UCSD-AML1 (cell line): ENCODE results near the gene BUB1B.

ENCODE experiments used
- DNase-seq: peaks from one replicate; lab custom pipeline; 2025; ENCODE audit not compliant: unreplicated experiment; lab: John Stamatoyannopoulos, UW

BUB1B gene

DNA sequence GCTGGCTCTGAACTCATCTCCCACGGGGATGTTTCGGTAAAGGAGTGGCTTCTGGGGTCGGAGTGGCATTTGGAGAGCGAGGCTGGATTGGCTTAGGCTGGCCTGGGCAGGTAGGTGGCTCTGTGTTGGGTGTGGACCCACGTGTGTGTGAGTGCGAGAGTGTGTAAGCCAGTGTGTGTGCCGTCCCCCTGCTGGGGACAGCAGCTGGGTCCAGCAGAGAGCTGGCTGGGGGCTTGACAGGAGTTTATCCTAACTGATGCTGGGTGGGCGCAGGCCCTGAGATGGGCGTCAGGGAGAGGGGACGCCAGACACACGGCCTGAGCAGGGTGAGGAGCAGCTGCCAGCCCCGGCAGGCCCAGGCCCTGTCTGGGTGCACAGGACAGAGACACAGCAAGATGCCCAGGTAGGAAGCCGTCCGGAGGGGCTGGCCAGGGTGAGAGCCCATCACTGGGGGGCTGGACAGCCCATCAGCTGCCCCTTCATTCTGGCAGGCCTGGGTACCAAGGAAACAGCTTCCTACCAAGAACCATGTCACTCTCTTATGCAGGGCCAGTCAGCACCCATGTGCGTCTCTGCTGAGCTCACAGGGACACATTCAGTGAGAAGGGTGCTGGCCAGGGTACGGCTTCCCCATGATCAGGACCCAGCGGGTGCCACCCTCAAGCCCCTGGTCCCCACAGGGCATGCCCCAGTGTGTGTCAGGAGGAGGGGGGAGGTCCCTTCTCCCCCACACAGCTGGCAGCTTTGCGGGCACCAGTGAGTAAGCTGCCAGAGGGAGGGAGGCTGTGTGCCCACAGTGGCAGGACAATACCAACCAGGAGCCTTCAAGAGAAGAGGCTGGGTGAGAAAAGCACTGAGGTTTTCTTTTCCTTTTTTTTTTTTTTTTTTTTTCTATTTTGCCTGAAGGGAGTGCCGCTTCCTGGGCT is 79.1 kb downstream of the BUB1B start:
- no peak for DNase-seq

- no peak for DNase-seq
Observed at GRCh38 chr15:40240619-40241221, 79.9 kb downstream of the BUB1B start.

DNA sequence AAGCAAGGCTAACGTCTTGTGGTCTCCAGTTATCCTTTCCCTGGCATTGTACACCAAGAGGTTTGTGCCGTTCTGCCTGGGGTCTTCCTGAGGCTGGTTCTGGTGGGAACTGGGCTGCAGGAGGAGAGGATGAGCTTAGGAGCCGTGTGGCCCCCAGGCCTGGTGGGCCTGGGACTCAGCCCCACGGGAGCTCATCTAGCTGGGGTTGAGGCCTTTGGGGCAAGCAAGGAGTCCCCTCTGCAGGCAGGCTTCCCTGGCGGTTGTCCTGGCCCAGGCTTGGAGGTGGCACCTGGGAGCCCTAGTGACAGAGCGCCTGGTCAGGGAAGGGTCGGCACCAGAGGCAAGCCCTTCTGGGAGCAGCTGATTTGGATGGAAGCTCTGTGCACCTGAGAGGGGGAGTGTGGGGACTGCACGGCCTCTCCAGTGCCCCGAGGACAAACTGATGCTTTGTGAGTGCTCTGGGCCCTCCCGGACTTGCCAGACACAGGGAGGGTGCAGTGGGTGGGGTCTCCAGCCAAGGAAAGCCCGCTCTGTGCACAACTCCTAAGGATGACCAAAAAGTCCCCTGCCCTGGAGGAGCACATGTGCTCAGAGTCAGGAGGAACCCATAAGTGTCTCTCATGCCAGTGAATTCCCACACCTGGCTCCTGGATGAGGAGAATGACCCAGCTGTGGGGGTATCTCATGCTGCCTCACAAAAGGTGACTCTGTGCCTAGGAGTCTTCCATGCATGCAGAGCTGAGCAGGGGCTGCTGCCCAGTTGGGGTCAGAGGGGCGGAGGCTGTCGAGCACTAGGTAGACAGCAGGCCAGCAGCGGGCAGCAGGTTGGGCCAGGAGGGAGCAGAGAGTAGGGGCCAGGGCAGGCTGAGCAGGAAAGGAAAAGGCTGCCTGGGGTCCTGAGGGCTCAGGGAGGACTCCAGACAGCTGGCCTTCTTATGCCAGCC is 80.7 kb downstream of the BUB1B start:
- no peak for DNase-seq

GRCh38 chr15:40242213-40242599 is 81.3 kb downstream of the BUB1B start:
- no peak for DNase-seq

DNA sequence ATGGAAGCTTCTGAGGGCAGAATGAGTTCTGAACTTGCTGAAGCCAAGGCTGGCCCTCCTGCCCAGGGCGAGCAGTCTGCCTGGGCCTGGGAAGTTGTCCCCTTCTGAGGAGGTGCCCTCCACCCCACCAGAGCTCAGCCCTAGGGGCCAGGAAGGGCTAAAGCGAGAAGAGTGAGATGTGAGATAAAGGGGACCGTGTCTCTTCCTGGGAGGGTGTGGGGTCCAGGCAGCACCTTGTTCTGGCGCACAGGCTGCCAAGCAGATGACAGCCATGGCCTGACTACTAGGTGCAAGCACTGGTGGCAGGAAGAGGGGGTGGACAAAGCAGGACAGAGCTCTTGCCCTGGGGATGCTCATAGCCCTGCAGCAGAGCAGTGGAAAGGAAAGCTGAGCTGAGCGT is 81.7 kb downstream of the BUB1B start:
- no peak for DNase-seq

DNA sequence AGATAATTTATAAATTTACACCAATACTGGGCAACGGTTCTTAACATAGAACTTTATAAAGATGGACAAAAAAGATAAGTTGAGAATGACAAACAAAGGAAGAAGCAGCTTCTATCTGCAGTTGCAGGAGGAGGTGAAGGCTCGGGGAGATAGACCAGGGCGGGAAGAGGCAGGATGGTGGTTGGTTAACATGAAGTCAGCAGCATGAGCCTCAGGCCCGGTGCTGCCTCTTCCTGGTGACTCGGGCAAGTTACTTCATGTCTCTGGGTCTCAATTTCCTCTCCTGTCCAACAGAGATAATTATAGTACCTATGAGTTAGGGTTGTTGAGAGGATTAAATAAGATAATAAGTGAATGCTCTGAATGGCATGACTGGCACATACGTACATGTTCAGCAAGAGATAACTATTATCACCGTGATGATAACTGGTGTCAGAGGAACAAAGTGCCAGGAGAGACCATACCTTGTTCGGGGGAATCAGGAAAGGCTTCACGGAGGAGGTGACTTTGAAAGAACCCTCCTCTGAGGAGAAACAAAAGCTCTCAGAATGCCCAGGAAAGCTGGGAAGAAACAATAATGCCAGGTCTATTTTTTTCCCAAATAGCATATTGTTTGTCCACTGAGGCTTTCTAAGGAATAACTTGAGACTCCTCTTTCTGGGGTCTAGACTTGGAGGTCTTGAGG is 82.4 kb downstream of the BUB1B start:
- DNase-seq, result no peak

DNA sequence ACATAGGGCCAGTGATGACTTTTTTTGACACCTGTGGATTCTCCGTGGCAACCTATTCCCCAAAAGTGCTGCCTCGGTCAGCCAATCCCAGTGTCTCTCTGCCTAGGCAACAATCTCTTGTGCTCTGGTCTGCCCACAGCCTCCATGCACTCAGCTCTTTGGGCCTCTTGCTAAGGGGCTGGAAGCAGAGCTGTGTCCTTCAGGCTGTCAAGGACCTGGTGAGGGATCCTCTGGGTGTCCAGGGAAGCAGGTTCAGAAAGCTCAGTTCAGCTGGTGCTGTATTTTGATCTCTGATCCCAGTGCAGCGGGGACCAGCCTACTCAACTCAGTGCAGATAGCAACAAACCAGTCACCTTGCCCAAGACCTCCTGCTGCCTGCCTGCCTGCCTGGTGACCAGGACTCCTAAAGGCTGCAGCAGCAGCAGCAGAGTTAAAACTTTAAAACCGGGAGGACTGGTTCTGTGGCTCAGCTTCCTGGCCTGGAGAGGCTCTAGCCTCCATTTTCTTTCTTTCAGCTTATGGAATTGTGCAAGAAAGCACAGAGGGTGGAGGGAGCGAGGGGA is 84.2 kb downstream of the BUB1B start:
- DNase-seq, result no peak

DNA sequence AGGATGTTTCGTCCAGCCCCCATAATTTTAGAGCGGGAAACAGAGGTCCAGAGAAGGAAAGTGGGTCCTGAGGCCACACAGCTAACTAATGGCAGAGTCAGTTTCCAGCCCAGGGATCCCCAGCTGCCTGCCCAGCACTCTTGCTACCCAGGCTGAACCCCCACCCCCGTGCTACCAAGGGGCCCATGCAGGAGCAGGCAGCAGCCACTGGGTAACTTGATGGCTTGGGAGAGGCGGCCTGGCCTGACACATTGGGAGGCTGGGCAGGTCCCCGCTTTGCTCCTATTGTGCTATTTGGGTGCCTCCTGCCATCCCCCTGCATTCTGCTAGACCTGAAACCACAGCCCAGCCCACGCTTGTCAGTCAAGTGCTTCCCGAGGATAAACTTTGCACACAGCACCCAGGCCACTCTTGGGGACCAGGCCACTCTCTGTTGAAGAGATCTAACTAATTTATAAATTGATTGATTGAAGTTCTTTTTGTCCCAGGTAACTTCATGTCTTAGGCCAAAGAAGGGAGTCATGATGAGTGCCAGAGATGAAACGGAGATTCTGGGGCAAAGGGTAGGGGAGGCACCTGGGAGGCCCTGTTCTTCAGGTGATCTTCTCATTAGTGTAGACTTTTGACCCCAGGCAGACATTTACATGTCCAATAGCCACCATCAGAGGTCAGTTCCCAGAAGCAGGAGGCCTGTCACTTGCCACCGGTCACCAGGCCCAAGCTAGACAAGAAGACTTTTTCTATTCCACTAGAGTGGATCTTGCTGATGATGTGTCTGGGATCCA is 85.0 kb downstream of the BUB1B start:
- peak; percentile 49 for DNase-seq

- no peak for DNase-seq
Observed at GRCh38 chr15:40246496-40247280, 85.8 kb downstream of the BUB1B start.

DNA sequence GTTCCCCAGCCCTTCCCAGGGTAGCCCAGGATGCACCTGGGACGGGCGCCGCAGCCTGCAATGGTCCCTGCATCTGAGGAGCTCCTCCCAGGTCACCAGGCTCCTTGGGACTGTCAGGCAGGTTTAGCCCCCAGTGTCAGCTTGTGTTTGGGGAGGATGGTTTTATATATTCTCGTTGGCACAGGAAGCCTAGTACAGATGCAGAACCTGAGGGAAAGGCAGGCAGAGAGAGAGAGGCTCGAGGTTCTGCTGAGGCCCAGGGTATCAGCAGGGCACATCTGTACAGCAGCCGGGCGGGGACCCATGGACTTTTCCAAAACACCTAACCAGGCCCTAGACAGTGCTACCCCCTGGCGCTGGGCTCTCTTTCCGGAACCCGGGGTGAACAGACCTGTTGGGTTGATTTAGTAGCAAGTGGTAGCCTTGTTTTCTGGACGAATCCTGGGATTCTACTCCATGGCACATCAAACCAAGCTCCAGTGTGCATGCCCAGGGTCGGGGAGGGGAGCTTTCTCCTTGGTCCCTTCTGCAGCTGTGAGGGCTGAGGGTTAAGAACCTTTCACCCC is 86.6 kb downstream of the BUB1B start:
- no peak for DNase-seq

DNA sequence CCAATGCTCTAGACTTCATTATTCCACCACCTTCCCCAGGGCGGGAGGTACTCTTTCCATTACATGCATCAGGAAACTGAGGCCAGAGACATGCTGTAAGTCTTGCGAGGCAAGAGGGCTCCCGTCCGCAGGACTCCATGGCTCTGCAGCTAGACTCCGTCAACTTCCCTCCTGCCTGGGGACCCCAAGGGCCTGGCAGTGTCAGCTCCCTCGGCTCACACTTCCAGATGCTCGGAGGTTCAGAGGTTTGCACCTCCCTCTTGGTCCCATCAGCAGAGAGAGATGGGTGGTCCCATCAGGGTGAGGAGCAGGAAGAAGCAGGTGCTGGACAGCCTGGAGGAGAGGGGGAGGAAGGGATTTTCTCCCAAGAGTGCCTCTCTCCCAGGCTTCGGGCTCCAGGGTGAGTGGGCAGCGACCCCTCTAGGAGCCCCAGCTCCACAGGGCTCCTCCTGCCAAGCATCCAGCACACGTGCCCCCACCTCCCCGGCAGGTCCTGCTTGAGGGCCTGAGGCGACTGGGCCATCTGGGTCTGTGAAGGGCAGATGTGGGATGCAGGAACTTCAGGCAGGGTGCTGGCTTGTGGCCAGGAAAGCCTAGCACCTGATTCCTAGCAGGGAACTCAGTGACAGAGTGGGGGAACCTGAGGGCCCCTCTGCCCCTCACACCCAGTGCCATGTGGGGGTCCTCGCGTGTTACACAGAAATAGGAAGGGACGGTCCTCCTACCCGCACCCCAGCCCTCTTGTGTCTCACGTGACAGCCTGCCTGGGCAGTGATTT is 87.3 kb downstream of the BUB1B start:
- DNase-seq, result no peak

GRCh38 chr15:40249477-40250303 is 88.8 kb downstream of the BUB1B start:
- peak; percentile 44 for DNase-seq

DNA sequence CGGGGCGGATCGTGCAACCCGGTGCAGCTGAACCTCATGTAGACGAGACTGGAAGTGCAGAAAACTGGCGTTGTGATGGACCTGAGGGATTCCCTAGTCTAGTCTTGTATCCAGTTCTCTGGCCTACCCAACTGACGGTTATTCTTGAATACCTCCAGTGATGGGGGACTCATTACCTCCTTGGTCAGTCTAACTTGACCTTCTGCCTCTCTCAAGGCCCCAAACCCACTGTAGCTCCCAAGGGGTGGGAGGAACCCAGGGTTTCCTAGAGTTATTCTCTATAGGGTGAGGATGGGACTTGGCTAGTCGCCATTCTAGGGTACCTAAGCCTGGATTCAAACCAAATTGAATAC is 89.4 kb downstream of the BUB1B start:
- DNase-seq, result no peak

DNA sequence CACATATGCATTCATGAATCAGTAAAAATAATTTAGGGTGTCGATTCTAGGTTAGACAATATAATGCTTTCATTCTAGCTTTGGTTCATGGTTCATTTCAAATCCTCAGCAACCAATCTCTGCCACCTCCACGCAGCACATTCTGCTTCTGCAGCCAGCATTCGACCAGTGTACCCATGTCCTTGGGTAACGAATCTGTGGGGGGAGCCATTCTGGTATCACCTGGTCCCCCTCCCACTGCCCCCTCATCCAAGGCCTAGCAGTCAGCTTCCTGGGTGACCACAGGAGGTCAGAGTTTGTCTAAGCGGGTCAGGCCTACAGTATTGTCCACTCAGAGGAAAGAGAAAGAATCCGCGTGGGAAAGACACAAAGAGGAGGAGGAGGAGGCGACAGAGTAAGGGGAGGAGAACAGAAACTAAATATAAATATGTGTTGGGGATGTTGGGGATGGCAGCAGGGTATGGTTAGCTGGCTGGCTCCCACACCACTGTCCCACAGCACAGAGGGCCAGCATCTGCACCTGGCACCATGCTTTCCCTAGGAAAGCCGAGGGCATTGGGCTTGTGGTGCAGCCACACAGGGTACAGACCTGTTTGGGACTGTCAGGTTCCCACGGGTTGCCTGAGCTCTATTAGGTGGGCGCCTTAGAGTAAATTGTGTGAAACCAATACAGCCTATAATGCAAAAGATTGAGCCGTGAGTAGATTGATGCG is 90.1 kb downstream of the BUB1B start:
- DNase-seq, result no peak

DNA sequence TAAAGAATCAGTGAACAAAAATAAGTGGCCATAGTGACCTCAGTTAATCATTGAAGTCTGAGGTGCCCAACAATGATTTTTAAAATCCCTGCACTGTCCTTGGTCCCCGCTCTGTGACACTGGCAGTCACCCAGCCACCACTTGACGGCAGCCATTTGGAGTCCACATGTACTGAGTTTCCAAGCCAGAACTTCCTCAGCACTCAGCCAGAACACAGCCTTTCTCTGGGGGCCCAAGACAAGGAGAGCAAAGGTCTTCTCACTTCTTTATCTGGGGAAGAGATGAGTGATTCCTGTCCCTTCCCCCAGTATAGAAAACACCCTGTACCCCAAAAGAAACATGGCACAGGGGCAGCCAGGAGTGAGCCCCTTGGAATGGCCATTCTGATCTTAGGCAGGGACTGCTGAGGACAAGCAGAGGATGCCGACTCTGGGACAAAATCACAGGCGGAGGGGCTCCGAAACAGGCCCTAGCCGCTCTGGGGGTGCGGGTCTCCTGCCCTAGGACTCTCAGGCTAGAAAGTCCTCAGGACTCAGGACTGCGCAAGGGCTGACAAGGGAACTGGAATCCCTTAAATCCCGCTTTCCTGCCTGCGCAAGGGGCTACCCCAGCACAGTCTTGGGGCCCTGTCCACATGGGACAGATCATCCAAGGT is 90.7 kb downstream of the BUB1B start:
- no peak for DNase-seq

DNA sequence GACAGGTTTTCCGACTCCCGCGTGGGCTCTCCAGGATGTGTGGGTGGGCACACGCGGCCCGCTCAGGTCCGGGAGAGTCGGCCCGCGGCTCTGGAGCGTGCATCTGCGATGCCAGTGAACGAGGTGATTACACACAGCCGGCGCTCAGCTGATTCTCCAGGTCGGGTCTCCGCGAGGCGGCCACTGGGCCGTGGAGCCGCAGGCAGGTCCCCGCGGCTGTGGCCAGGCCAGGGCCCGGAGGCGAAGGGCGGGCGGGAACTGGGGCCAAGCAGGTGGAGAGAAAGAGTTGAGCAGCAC is 91.2 kb downstream of the BUB1B start:
- no peak for DNase-seq
